Caco-2 (cell line): Measurements from ENCODE around the gene FRA10AC1. TPM values are rescaled to one million over a fixed set of nuclear protein-coding genes. Genes with fewer than 3 reads are reported as not detected.

Source experiments
- BruUV-seq: library from RNA; stranded (reverse); fragments of 400-500 nt; replicated peaks from 2 replicates; lab custom pipeline; 2021; lab: Mats Ljungman, UMichigan
- CTCF ChIA-PET: fragments of 300-600 bp; sonication (Branson Sonifier 250); formaldehyde crosslinking; loops from one replicate; lab custom pipeline; 2022; ENCODE audit warnings: antibody characterized with exemption; lab: Charles Lee
- POLR2A ChIA-PET: fragments of 300-600 bp; sonication (Branson Sonifier 250); formaldehyde crosslinking; loops from one replicate; lab custom pipeline; 2022; ENCODE audit warnings: antibody characterized with exemption; lab: Charles Lee
- DNase-seq, 2 experiments: peaks; one replicate each; pipeline versions ENCODE4 v3.0.0 to v3.0.0-alpha.2; 2020 to 2022
- H3K27me3 ChIP-seq: replicated peaks from 2 replicates; pipeline ENCODE4 v1.6.0; 2011; ENCODE audit warnings: low read length; ENCODE audit not compliant: control insufficient read depth, insufficient read depth
- H3K36me3 ChIP-seq: 2 replicates; pipeline ENCODE4 v1.5.1; 2011; ENCODE audit warnings: low read length; ENCODE audit not compliant: control insufficient read depth, insufficient read depth
- H3K4me1 ChIP-seq: fragments of 250-450 bp; sonication (Bioruptor Pico); 2 replicates; pipeline ENCODE4 v1.5.1; 2020; ENCODE audit warnings: mild to moderate bottlenecking
- H3K4me3 ChIP-seq: 2 replicates; pipeline ENCODE4 v1.5.1; 2011; ENCODE audit warnings: low read depth, mild to moderate bottlenecking, control low read depth, low read length
- H3K9me3 ChIP-seq: fragments of 250-450 bp; sonication (Bioruptor Pico); 2 replicates; pipeline ENCODE4 v1.5.1; 2020; ENCODE audit warnings: mild to moderate bottlenecking, moderate library complexity
- H3K27ac Mint-ChIP-seq: one replicate; pipeline ENCODE4 v1.8.0; 2022; ENCODE audit warnings: mixed read lengths; ENCODE audit not compliant: unreplicated experiment
- H3K27me3 Mint-ChIP-seq: one replicate; pipeline ENCODE4 v1.8.0; 2022; ENCODE audit warnings: mixed read lengths; ENCODE audit not compliant: insufficient read depth, unreplicated experiment
- H3K36me3 Mint-ChIP-seq: one replicate; pipeline ENCODE4 v1.8.0; 2022; ENCODE audit warnings: mild to moderate bottlenecking, mixed read lengths; ENCODE audit not compliant: insufficient read depth, unreplicated experiment
- H3K4me1 Mint-ChIP-seq: one replicate; pipeline ENCODE4 v1.8.0; 2022; ENCODE audit warnings: low read depth, mixed read lengths; ENCODE audit not compliant: unreplicated experiment
- H3K4me3 Mint-ChIP-seq: one replicate; pipeline ENCODE4 v1.8.0; 2022; ENCODE audit warnings: mild to moderate bottlenecking, moderate library complexity, mixed read lengths; ENCODE audit not compliant: unreplicated experiment
- H3K9me3 Mint-ChIP-seq: one replicate; pipeline ENCODE4 v1.8.0; 2022; ENCODE audit warnings: mixed read lengths; ENCODE audit not compliant: unreplicated experiment
- intact Hi-C: fragments of 100-400 bp; cut with micrococcal nuclease; formaldehyde crosslinking; loops from one replicate; pipeline ENCODE4 v1.10.0; 2022; ENCODE audit not compliant: unreplicated experiment
- total RNA-seq: library from RNA; stranded (reverse); gene quantifications from 2 replicates; pipeline ENCODE4 v1.2.3, GENCODE V29; 2022
- TF ChIP-seq, protein P1 (sequence below), 2 experiments: fragments of 200-600 bp in 1 of 2; IDR thresholded peaks; 1 replicate in 1 of 2; 2 replicates in 1 of 2; pipeline versions ENCODE4 v1.5.1 to v1.8.0; 2011 to 2022; ENCODE audit warnings: antibody characterized with exemption in 1 of 2, control low read depth in 1 of 2, inconsistent platforms in 1 of 2, low read depth in 1 of 2, low read length in 1 of 2, mild to moderate bottlenecking in 1 of 2, moderate library complexity in 1 of 2; ENCODE audit not compliant: insufficient read depth in 1 of 2, severe bottlenecking in 1 of 2, unreplicated experiment in 1 of 2

The FRA10AC1 gene
- total RNA-seq, 1 experiment from 2014 or later: 12.5 TPM

- POLR2A ChIA-PET: no interaction called here
- no peak for DNase-seq
- Mint-ChIP-seq H3K4me3 (no peak overlapping the region), H3K9me3 (no peaks in the 10 kb centered on the region), H3K27ac (no peak overlapping the region), H3K27me3 (no peaks in the 10 kb centered on the region), H3K4me1 (peaks cover 5% of the 10 kb centered on the region), H3K36me3 (peaks cover 18% of the 10 kb centered on the region)
- Histone ChIP-seq H3K4me1 (peaks cover 32% of the 10 kb centered on the region), H3K9me3 (no peaks in the 10 kb centered on the region), H3K36me3 (peaks cover 4% of the 10 kb centered on the region; the same call in 1 of the 2 replicates), H3K4me3 (no peak overlapping the region), H3K27me3 (no peaks in the 10 kb centered on the region)
- TF ChIP-seq, protein P1, sequence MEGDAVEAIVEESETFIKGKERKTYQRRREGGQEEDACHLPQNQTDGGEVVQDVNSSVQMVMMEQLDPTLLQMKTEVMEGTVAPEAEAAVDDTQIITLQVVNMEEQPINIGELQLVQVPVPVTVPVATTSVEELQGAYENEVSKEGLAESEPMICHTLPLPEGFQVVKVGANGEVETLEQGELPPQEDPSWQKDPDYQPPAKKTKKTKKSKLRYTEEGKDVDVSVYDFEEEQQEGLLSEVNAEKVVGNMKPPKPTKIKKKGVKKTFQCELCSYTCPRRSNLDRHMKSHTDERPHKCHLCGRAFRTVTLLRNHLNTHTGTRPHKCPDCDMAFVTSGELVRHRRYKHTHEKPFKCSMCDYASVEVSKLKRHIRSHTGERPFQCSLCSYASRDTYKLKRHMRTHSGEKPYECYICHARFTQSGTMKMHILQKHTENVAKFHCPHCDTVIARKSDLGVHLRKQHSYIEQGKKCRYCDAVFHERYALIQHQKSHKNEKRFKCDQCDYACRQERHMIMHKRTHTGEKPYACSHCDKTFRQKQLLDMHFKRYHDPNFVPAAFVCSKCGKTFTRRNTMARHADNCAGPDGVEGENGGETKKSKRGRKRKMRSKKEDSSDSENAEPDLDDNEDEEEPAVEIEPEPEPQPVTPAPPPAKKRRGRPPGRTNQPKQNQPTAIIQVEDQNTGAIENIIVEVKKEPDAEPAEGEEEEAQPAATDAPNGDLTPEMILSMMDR (IDR thresholded peaks at IDR 0.05; ENCODE audit: insufficient read depth in 1 of 2, low read depth in 1 of 2, low read length in 1 of 2, severe bottlenecking in 1 of 2, unreplicated experiment in 1 of 2): no peak
- CTCF ChIA-PET: no interaction called here
- no TSS peak for BruUV-seq
- intact Hi-C loops: loop anchor here (5.0 to 10.0 kb wide), 2 partner anchors 77 to 175 kb away; partner anchors contain the start of gene CEP55
These were observed 30.2 kb downstream of the FRA10AC1 start for GRCh38 chr10:93672022-93672678.

GRCh38 chr10:93671042-93671441, 31.4 kb downstream of the FRA10AC1 start:
- Histone ChIP-seq H3K4me3 (no peak overlapping the region), H3K4me1 (peaks cover 22% of the 10 kb centered on the region), H3K27me3 (no peaks in the 10 kb centered on the region), H3K9me3 (no peaks in the 10 kb centered on the region), H3K36me3 (peaks cover 4% of the 10 kb centered on the region; the same call in 1 of the 2 replicates)
- CTCF ChIA-PET: interaction anchor here (1.1 kb wide), 1 partner anchor 116 kb away, joined by 5 read pairs; no protein-coding TSS in a partner anchor
- no peak for DNase-seq
- no peaks in the 10 kb centered on the region for H3K9me3 Mint-ChIP-seq
- TF ChIP-seq, protein P1 (IDR thresholded peaks at IDR 0.05; ENCODE audit: insufficient read depth in 1 of 2, low read depth in 1 of 2, low read length in 1 of 2, severe bottlenecking in 1 of 2, unreplicated experiment in 1 of 2): no peak
- intact Hi-C loops: loop anchor here (5.0 to 10.0 kb wide), 2 partner anchors 76 to 174 kb away; partner anchors contain the start of gene CEP55
- H3K27ac Mint-ChIP-seq: no peak overlapping the region
- no peak overlapping the region for H3K4me3 Mint-ChIP-seq
- BruUV-seq: no TSS peak
- H3K36me3 Mint-ChIP-seq: peaks cover 18% of the 10 kb centered on the region
- H3K4me1 Mint-ChIP-seq: no peaks in the 10 kb centered on the region
- no peaks in the 10 kb centered on the region for H3K27me3 Mint-ChIP-seq
- POLR2A ChIA-PET: interaction anchor here (0.5 kb wide), 1 partner anchor 319 kb away, joined by 3 read pairs; no protein-coding TSS in a partner anchor

- ChIA-PET POLR2A (no interaction called here), CTCF (interaction anchor here (0.5 to 1.1 kb wide), 2 partner anchors 116 to 783 kb away, joined by 3 to 5 read pairs; no protein-coding TSS in a partner anchor)
- H3K27me3 ChIP-seq: no peaks in the 10 kb centered on the region
- Mint-ChIP-seq H3K4me1 (no peaks in the 10 kb centered on the region), H3K27me3 (no peaks in the 10 kb centered on the region), H3K9me3 (no peaks in the 10 kb centered on the region), H3K36me3 (peaks cover 18% of the 10 kb centered on the region), H3K27ac (no peak overlapping the region), H3K4me3 (no peak overlapping the region)
- no peak overlapping the region for H3K4me3 ChIP-seq
- no peaks in the 10 kb centered on the region for H3K9me3 ChIP-seq
- H3K4me1 ChIP-seq: peaks cover 20% of the 10 kb centered on the region
- intact Hi-C loops: loop anchor here (5.0 to 10.0 kb wide), 2 partner anchors 76 to 173 kb away; partner anchors contain the start of gene CEP55
- BruUV-seq: no TSS peak
- DNase-seq: no peak
- peaks cover 4% of the 10 kb centered on the region; the same call in 1 of the 2 replicates for H3K36me3 ChIP-seq
- TF ChIP-seq, protein P1 (IDR thresholded peaks at IDR 0.05; ENCODE audit: insufficient read depth in 1 of 2, low read depth in 1 of 2, low read length in 1 of 2, severe bottlenecking in 1 of 2, unreplicated experiment in 1 of 2): no peak
These were observed 32.0 kb downstream of the FRA10AC1 start for GRCh38 chr10:93670372-93670771.
